OCI-LY1 (cell line): Measurements from ENCODE around the gene KRAS.

Experiments
- H2AFZ ChIP-seq: fragments of 200-600 bp; sonication (generic), shearing (Covaris generic); 2 replicates; pipeline ENCODE4 v1.6.0; 2014; ENCODE audit warnings: antibody characterized with exemption, mild to moderate bottlenecking, low read length
- H3F3A ChIP-seq: fragments of 200-600 bp; sonication (generic), shearing (Covaris generic); 2 replicates; pipeline ENCODE4 v1.6.0; 2014; ENCODE audit warnings: mild to moderate bottlenecking, antibody characterized with exemption, low read length, moderate library complexity; ENCODE audit not compliant: insufficient read depth
- H3K27ac ChIP-seq: fragments of 200-600 bp; sonication (generic); 2 replicates; pipeline ENCODE4 v1.5.1; 2014; ENCODE audit warnings: low read length, mixed run types, mild to moderate bottlenecking, low read depth; ENCODE audit not compliant: poor library complexity, severe bottlenecking
- H3K27me3 ChIP-seq: fragments of 200-600 bp; sonication (generic); 2 replicates; pipeline ENCODE4 v1.6.0; 2014; ENCODE audit warnings: antibody characterized with exemption, mild to moderate bottlenecking, low read length, moderate library complexity; ENCODE audit not compliant: insufficient read depth
- H3K36me3 ChIP-seq: fragments of 200-600 bp; sonication (generic); 2 replicates; pipeline ENCODE4 v1.6.1; 2014; ENCODE audit warnings: mild to moderate bottlenecking, antibody characterized with exemption, low read length, moderate library complexity, mixed read lengths; ENCODE audit not compliant: insufficient read depth
- H3K4me1 ChIP-seq: fragments of 200-600 bp; sonication (generic); 2 replicates; pipeline ENCODE4 v1.5.1; 2014; ENCODE audit warnings: mild to moderate bottlenecking, low read length, moderate library complexity; ENCODE audit not compliant: insufficient read depth, severe bottlenecking
- H3K4me2 ChIP-seq: fragments of 200-600 bp; sonication (generic), shearing (Covaris generic); 2 replicates; pipeline ENCODE4 v1.6.1; 2014; ENCODE audit warnings: low read length
- H3K4me3 ChIP-seq: fragments of 200-600 bp; sonication (generic); 2 replicates; pipeline ENCODE4 v1.5.1; 2014; ENCODE audit warnings: low read length, low read depth, mild to moderate bottlenecking, mixed read lengths; ENCODE audit not compliant: poor library complexity, severe bottlenecking
- H3K79me2 ChIP-seq: fragments of 200-600 bp; shearing (Covaris generic); 2 replicates; pipeline ENCODE4 v1.6.1; 2016; ENCODE audit warnings: mixed run types, low read length, mixed read lengths; ENCODE audit not compliant: insufficient read depth
- H3K9ac ChIP-seq: fragments of 200-600 bp; sonication (generic), shearing (Covaris generic); 2 replicates; pipeline ENCODE4 v1.6.1; 2014; ENCODE audit warnings: mild to moderate bottlenecking, low read length, mixed read lengths
- H3K9me2 ChIP-seq: fragments of 200-600 bp; sonication (generic), shearing (Covaris generic); 2 replicates; pipeline ENCODE4 v1.6.1; 2014; ENCODE audit warnings: low read depth, mild to moderate bottlenecking, low read length, mixed read lengths
- H3K9me3 ChIP-seq: fragments of 200-600 bp; shearing (Covaris generic); 2 replicates; pipeline ENCODE4 v1.6.1; 2014; ENCODE audit warnings: low read length, mixed read lengths
- H4K20me1 ChIP-seq: fragments of 200-600 bp; sonication (generic), shearing (Covaris generic); 2 replicates; pipeline ENCODE4 v1.6.0; 2016; ENCODE audit warnings: mild to moderate bottlenecking, low read length; ENCODE audit not compliant: insufficient read depth
- EZH2 ChIP-seq: fragments of 200-600 bp; sonication (generic), shearing (Covaris generic); IDR thresholded peaks from 2 replicates; pipeline ENCODE4 v1.8.0; 2017; ENCODE audit warnings: borderline replicate concordance, mixed run types, mild to moderate bottlenecking, antibody characterized with exemption, low read length, moderate library complexity, mixed read lengths
- TF ChIP-seq, protein P1 (sequence below): fragments of 200-600 bp; sonication (generic), shearing (Covaris generic); IDR thresholded peaks from 2 replicates; pipeline ENCODE4 v1.5.1; 2017; ENCODE audit warnings: mild to moderate bottlenecking, antibody characterized with exemption, low read length, moderate library complexity, mixed read lengths

KRAS gene

DNA sequence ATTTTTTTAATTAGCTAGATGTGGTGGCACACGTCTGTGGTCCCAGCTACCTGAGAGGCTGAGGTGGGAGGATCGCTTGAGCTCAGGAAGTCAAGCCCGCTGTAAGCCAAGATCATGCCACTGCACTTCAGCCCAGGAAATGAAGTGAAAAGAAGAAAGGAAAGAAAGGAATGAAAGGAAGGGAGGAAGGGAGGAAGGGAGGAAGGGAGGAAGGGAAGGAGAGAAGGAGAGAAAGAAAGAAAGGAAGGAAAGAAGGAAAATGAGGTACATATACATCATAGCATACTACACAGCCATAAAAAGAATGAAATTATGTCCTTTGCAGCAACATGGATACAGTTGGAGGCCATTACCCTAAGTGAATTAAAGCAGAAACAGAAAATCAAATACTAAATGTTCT lies 68.0 kb downstream of the KRAS start:
- no peaks in the 10 kb centered on the region for H3K79me2 ChIP-seq
- H2AFZ ChIP-seq, result no peak overlapping the region
- H3K9me3 ChIP-seq, result no peaks in the 10 kb centered on the region
- no peak overlapping the region for H3K4me3 ChIP-seq
- no peaks in the 10 kb centered on the region for H3K4me1 ChIP-seq
- H3F3A ChIP-seq, result no peaks in the 10 kb centered on the region
- H3K9ac ChIP-seq, result no peak overlapping the region
- H4K20me1 ChIP-seq, result no peaks in the 10 kb centered on the region
- no peaks in the 10 kb centered on the region for H3K36me3 ChIP-seq
- no peak overlapping the region for H3K27ac ChIP-seq
- no peak overlapping the region for H3K4me2 ChIP-seq
- no peaks in the 10 kb centered on the region; the same call in 1 of the 2 replicates for H3K27me3 ChIP-seq
- TF ChIP-seq, protein P1, sequence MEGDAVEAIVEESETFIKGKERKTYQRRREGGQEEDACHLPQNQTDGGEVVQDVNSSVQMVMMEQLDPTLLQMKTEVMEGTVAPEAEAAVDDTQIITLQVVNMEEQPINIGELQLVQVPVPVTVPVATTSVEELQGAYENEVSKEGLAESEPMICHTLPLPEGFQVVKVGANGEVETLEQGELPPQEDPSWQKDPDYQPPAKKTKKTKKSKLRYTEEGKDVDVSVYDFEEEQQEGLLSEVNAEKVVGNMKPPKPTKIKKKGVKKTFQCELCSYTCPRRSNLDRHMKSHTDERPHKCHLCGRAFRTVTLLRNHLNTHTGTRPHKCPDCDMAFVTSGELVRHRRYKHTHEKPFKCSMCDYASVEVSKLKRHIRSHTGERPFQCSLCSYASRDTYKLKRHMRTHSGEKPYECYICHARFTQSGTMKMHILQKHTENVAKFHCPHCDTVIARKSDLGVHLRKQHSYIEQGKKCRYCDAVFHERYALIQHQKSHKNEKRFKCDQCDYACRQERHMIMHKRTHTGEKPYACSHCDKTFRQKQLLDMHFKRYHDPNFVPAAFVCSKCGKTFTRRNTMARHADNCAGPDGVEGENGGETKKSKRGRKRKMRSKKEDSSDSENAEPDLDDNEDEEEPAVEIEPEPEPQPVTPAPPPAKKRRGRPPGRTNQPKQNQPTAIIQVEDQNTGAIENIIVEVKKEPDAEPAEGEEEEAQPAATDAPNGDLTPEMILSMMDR, result no peak
- no peak for TF ChIP-seq EZH2
- no peaks in the 10 kb centered on the region for H3K9me2 ChIP-seq

DNA sequence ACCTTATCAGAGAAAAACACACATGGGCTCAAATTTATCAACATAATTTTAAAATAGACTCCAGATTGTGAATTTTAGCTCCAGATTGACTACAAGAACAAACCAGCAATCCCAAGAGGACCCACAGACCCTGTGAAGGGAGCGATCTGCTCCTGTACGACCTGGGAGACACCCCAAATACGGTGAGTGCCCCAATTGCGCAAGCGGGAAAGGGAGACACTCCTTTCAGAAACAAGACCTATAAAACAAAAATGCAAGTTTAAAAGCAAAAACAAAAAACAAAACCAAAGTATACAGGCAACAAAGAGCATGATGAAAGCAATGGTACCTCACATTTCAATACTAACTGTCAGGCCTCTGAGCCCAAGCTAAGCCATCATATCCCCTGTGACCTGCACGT lies 87.9 kb downstream of the KRAS start:
- peaks cover 2% of the 10 kb centered on the region for H3K4me1 ChIP-seq
- H3K27ac ChIP-seq, result no peak overlapping the region
- no peaks in the 10 kb centered on the region for H3F3A ChIP-seq
- H3K9me2 ChIP-seq, result no peaks in the 10 kb centered on the region
- H3K36me3 ChIP-seq, result no peaks in the 10 kb centered on the region
- no peak overlapping the region for H3K4me3 ChIP-seq
- no peak overlapping the region for H3K9ac ChIP-seq
- no peak overlapping the region for H3K4me2 ChIP-seq
- no peaks in the 10 kb centered on the region for H3K79me2 ChIP-seq
- H4K20me1 ChIP-seq, result no peaks in the 10 kb centered on the region
- H2AFZ ChIP-seq, result no peak overlapping the region
- TF ChIP-seq EZH2, result no peak
- TF ChIP-seq, protein P1, result no peak
- H3K9me3 ChIP-seq, result no peaks in the 10 kb centered on the region
- H3K27me3 ChIP-seq, result no peaks in the 10 kb centered on the region

DNA sequence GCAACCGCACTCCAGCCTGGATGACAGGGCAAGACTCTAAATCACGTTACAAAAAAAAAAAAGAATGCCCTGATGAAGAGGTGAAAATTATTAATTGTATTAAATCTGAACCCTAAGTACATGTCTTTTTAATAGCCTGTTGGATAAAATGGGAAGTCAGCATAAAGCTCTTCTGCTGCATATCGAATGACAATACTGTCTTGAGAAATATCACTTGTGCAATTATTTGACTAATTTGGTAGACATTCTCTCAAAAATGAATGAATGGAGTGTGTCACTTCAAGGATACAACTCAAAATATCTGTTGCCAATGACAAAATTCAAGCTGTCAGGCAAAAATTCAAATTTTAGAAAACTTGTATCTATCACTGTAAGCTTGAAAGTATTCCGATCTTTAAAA lies 94.7 kb downstream of the KRAS start:
- TF ChIP-seq, protein P1, result no peak
- no peak for TF ChIP-seq EZH2
- Histone ChIP-seq H3K4me1 (peaks cover 15% of the 10 kb centered on the region), H2AFZ (no peak overlapping the region)

More for the DNA sequence above, 94.7 kb downstream of the KRAS start:
- Histone ChIP-seq H3K9ac (no peak overlapping the region), H3K36me3 (no peaks in the 10 kb centered on the region), H3K9me2 (no peaks in the 10 kb centered on the region), H3F3A (no peaks in the 10 kb centered on the region), H4K20me1 (no peaks in the 10 kb centered on the region), H3K4me2 (no peak overlapping the region), H3K4me3 (no peak overlapping the region), H3K27me3 (no peaks in the 10 kb centered on the region), H3K27ac (no peak overlapping the region), H3K79me2 (no peaks in the 10 kb centered on the region), H3K9me3 (no peaks in the 10 kb centered on the region)
